ENCODE results near the gene DSG3.

- no peak for TF ChIP-seq CTCF (IDR thresholded peaks at IDR 0.05)
- TF ChIP-seq ZFX (IDR thresholded peaks at IDR 0.05; ENCODE audit: borderline replicate concordance), result no peak
Measured at GRCh38 chr18:31509571-31509970, 62.0 kb downstream of the DSG3 start.

Data from 22Rv1 (cell line).